ENCODE measurements around the gene SCUBE1.

DNA sequence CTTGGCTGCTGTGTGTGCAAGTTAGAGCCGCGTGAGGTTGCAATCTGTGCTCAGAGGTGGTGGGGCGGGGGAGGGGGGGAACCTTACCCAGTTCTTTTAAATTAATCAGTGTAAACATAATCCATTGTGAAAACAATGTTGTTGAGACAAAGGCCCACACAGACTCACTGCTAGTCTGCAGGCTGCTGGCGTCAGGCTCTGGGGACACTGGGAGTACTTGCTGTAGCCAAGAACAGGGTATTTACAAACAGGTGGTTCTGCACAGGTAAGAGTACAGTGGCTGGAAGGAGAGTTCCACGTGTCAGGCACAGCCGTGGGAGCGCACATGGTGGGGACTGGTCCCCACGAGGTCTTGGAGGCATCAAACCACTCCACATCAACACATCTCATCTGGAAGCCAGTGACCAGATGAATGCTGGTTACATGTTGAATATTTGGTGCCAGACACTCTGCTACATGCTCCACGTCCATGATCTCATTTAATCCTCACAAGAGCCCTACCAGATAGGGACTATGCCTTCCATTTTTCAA lies 27.4 kb downstream of the SCUBE1 start:
- TF ChIP-seq, protein P1, sequence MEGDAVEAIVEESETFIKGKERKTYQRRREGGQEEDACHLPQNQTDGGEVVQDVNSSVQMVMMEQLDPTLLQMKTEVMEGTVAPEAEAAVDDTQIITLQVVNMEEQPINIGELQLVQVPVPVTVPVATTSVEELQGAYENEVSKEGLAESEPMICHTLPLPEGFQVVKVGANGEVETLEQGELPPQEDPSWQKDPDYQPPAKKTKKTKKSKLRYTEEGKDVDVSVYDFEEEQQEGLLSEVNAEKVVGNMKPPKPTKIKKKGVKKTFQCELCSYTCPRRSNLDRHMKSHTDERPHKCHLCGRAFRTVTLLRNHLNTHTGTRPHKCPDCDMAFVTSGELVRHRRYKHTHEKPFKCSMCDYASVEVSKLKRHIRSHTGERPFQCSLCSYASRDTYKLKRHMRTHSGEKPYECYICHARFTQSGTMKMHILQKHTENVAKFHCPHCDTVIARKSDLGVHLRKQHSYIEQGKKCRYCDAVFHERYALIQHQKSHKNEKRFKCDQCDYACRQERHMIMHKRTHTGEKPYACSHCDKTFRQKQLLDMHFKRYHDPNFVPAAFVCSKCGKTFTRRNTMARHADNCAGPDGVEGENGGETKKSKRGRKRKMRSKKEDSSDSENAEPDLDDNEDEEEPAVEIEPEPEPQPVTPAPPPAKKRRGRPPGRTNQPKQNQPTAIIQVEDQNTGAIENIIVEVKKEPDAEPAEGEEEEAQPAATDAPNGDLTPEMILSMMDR (IDR thresholded peaks at IDR 0.05; ENCODE audit: low read depth, low read length): no peak
- no peak for TF ChIP-seq POLR2A (IDR thresholded peaks at IDR 0.05; ENCODE audit: extremely low read depth, insufficient read length)
